Anterior cingulate cortex (tissue), 58 donors: ENCODE results near the gene DGKG.

ENCODE experiments used
- DNase-seq, 58 donors: peaks; one replicate each; lab custom pipeline; 2025; lab: John Stamatoyannopoulos, UW

Gene DGKG

GRCh38 chr3:186248850-186249249 lies 113.2 kb downstream of the DGKG start:
- peak in 4 of 58 donors; percentile 6 to 22 (median 20) for DNase-seq

DNA sequence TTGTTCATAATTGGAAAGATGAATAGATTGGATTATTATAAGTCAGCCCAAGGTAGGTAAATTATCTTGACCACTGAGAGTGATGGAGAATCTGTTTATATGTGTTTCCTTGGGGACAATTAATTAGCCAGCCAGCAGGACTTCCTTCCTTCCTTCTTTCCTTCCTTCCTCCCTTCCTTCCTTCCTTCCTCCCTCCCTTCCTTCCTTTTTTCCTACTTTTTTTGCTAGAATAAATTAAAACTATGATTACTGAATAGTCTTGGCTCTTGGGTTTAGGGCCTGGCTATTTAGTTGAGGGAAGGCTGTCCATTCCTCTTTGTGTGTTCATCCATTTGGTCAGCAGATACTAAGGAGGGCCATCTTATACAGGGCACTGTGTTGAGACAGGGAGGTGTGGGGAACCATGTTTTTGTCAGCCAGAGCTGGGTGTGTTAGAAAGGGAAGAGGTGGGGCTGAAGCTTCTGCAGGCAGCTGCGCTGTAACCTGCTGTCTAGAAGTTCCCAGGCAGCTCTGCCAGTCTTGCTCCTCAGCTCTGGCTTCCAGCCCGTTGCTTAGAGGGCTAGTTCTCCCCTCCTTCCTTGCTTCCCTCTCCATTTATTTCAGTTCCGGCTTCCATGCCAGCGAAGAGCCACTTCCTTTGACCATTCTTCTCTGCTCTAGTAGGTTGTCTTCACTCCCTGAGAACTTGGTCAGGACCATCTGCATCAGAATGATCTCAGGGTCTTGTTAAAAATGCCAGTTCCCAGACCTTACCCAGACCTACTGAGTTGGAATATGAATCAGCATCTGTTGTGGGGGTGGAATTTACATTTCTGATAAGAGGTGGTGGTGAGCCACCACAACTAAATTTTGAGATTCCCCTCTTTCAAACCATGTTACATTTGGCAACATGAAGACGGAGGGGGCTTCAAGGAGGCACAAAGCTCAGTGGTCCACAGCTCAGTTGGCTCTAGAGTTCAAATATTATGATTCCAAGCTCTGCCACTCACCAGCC lies 113.9 kb downstream of the DGKG start:
- DNase-seq, result peak in 27 of 58 donors; percentile 9 to 59 (median 23)

GRCh38 chr3:186246941-186247340 lies 115.1 kb downstream of the DGKG start:
- DNase-seq, result no peak

- no peak for DNase-seq
Observed at GRCh38 chr3:186244016-186244415, 118.0 kb downstream of the DGKG start.

- DNase-seq, result peak in 46 of 58 donors; percentile 9 to 73 (median 46)
Observed at GRCh38 chr3:186241910-186242821, 119.9 kb downstream of the DGKG start.

- peak in 30 of 58 donors; percentile 5 to 81 (median 40) for DNase-seq
Observed at GRCh38 chr3:186239321-186239720, 122.7 kb downstream of the DGKG start.

DNA sequence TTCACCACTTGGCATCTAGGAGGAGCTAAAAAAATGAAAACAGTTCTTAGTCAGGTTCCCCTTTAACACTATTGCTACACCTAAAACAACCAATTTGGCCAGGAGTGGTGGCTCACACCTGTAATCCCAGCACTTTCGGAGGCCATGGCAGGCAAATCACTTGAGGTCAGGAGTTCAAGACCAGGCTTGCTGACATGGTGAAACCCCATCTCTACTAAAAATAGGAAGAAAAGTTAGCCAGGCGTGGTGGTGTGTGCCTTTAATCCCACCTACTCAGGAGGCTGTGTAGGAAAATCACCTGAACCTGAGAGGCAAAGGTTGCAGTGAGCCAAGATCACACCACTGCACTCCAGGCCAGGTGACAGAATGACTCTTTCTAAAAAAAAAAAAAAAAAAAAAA lies 124.1 kb downstream of the DGKG start:
- DNase-seq, result no peak

DNA sequence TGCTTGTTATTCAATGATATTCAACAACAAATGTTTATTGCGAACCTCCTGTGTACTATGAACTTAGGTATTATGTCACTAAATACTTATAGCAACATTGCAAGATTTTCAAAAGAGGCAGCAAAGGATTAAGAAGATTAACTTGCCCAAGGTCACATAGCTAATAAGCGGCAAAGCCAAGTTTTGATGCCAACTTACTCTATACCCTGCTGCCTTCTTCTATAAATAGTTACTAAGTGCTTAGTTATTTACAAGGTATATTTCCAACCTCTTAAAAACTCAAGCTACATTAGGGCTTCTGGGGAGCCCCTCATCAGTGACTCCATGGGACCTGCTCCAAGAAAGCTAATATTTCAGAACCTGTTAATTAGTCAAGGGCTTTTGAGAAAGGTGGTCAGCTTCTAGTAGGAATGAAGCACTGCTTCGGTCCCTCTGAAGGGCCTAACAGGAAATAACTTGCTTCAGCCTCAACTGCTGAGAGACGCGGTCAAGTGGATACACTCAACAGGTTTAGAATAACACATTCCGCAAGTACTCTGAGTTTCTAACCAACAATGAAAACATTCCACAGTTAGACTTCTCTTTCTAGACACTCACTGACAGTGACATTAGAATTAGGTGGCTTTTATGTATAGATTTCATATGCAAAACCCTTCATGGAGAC lies 125.5 kb downstream of the DGKG start:
- DNase-seq, result no peak

- DNase-seq, result no peak
Observed at GRCh38 chr3:186235554-186235953, 126.5 kb downstream of the DGKG start.

GRCh38 chr3:186234152-186234551 lies 127.9 kb downstream of the DGKG start:
- DNase-seq, result no peak

DNA sequence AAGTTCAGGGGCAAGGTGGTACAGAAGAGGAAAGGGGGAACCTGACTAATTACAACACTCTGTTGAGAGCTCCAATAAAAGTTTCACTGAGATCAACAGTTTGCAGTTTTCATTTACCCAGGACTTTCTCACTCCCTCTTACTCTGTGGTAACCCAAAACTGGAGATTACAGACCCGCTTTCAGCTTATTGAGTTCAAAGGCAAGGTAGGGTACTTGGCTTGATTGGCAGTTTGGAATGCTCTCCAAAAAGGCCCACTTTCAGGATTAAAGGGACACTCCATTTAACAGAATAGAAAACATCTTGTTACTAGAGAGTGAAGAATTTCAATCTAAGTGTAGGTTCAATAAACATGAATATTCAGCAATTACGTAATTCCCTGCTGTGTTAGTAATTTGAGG lies 135.6 kb downstream of the DGKG start:
- DNase-seq, result no peak

DNA sequence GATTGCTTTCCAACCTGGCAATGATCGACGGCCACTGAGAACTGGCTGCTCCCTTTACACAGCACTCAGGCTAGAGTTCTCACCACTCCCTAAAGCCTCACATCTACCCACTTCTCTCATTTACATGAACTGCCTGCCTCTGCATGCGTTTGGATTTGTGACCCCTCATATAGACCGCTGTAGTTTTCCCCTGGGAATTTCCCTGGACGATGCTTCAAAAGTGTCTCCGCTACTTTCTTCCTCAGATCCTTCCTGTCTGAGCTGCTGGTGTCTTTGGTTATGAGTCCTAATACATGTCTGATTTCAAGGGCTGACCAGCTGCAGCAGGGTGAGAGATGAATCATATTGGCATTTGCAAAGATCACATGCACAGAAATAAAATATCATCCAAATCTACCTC lies 136.4 kb downstream of the DGKG start:
- DNase-seq, result no peak

DNA sequence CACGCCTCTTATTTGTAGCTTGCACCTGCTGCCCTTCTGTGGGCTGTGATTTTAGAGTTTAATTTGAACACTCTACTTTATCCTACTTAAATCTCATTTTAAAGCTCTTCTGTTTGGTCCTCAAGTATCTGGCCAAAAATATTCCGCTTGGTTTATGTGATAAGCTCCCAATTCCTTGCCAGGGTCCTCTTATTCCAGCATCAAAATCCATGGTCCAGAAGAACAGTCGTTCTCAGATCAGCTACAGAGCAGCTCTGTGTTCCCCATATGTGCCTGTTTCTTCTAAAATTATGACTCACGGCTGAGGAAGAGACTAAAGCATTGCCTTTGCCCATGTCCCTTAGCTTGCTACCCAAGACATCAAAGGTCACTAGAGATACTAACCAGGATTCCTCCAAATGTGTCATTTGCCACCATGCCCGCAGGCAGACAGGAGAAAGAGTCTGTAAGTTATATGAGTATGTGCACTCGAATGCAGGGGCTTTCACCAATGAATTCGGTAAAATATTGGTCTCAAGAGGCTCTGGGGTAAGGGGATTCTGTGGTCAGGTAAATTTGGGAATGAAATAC lies 137.9 kb downstream of the DGKG start:
- peak in 1 of 58 donors; percentile 3 for DNase-seq

- DNase-seq, result peak in 3 of 58 donors; percentile 12 to 30 (median 29)
Observed at GRCh38 chr3:186223476-186223875, 138.6 kb downstream of the DGKG start.

DNA sequence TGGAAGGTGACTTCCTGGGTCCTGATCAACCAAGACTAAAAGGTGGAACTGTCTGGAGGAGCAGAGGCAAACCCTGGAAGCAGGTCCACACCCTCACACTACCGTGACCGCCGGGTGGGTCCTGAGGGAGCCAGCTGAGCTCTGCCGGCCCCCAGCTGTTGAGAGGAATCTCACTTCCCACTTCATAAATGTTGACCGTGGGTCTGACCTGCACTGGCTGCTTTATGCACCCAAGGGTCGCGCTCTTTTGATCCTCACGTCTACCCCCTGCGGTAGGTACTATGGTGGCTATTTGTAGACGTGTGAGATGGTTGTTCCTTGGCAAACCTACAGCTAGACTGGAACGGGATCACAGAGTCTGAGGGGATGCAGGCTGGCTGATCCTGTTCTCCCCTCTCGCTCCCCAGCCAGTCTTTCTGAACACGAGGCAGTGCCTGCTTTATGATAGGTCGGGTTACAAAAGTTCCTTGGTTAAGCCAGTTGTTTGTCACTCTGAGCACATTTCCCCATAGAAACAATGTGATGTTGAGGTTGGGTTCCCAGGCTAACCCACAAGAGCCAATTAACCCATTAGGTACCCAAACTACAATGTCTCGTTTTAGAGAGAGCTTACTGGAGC lies 140.2 kb downstream of the DGKG start:
- DNase-seq, result no peak

GRCh38 chr3:186220911-186221645 lies 141.0 kb downstream of the DGKG start:
- peak in 53 of 58 donors; percentile 10 to 82 (median 61) for DNase-seq

DNA sequence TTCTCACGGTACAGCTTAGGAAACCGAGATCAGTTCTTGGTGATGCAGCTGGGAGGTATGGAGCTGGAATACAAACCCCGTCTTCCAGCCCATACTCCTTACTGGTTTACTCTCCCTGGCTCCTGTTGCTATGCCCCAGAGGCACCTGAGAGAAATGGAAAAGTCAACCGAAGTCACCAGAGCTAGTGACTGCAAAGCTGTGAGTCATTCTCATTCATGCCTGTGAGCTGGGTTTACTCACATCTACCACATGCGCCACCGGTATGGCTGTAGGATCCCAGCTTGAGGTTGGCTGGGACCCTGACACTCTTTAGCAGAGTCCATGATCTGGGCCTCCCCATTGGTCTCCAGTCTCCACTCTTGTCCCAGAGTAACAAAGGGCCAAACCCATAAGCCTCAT lies 141.7 kb downstream of the DGKG start:
- no peak for DNase-seq

DNA sequence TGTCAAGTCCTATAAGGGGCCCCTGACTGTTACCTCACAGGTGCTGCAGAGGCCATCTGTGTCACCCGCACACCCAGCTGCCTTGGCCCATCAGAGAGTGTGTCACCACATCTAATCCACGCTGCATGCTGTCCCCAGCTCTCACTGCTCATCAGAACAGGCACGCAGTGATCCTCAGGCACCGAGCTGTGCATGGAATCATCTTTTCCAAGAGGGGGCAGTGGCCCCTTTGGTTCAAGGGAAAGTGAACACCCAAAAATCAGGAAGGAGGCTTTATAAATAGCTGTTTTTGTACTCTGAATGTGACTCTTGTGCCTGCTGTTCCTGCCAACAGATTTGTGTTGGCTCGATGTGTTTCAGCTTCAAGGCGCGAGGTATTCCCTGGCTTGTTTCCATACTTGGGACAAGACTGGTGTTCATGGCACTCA lies 142.8 kb downstream of the DGKG start:
- peak in 33 of 58 donors; percentile 4 to 74 (median 32) for DNase-seq

GRCh38 chr3:186218421-186218820 lies 143.6 kb downstream of the DGKG start:
- peak in 5 of 58 donors; percentile 4 to 20 (median 18) for DNase-seq
